GM23338 (cell line): ENCODE measurements around the gene DUSP9. TPM values are rescaled to one million over a fixed set of nuclear protein-coding genes. Genes with fewer than 3 reads are reported as not detected.

ENCODE experiments used
- ATAC-seq: fragments of 200-7000 bp; cut with Tn5 transposase; 3 replicates; pipeline ENCODE4 v1.9.1; 2020
- DNase-seq: peaks from one replicate; pipeline ENCODE4 v3.0.0-alpha.2; 2015; ENCODE audit warnings: low spot score
- H2AFZ ChIP-seq: fragments of 200-600 bp; sonication (generic); 2 replicates; pipeline ENCODE4 v1.8.0; 2016; ENCODE audit warnings: antibody characterized with exemption, mild to moderate bottlenecking, moderate library complexity
- H3F3A ChIP-seq: fragments of 200-600 bp; sonication (generic); replicated peaks from 2 replicates; pipeline ENCODE4 v1.8.0; 2017; ENCODE audit warnings: antibody characterized with exemption, mixed run types, low read depth
- H3K27ac ChIP-seq: fragments of 200-600 bp; sonication (generic); 2 replicates; pipeline ENCODE4 v1.6.1; 2016; ENCODE audit warnings: low read depth
- H3K27me3 ChIP-seq: fragments of 200-600 bp; sonication (generic); 2 replicates; pipeline ENCODE4 v1.8.0; 2016; ENCODE audit warnings: mild to moderate bottlenecking, mixed run types, moderate library complexity; ENCODE audit not compliant: insufficient read depth
- H3K36me3 ChIP-seq: fragments of 200-600 bp; sonication (generic); 2 replicates; pipeline ENCODE4 v1.8.0; 2016; ENCODE audit warnings: mild to moderate bottlenecking; ENCODE audit not compliant: insufficient read depth
- H3K4me1 ChIP-seq: fragments of 200-600 bp; sonication (generic); 2 replicates; pipeline ENCODE4 v1.8.0; 2016; ENCODE audit warnings: mild to moderate bottlenecking, moderate library complexity; ENCODE audit not compliant: insufficient read depth
- H3K4me2 ChIP-seq: fragments of 200-600 bp; sonication (generic); 2 replicates; pipeline ENCODE4 v1.7.1; 2017; ENCODE audit warnings: mixed run types
- H3K4me3 ChIP-seq: fragments of 200-600 bp; sonication (generic); 2 replicates; pipeline ENCODE4 v1.6.1; 2016; ENCODE audit warnings: mixed run types
- H3K79me2 ChIP-seq: fragments of 200-600 bp; sonication (generic); replicated peaks from 2 replicates; pipeline ENCODE4 v1.8.0; 2017; ENCODE audit warnings: mild to moderate bottlenecking; ENCODE audit not compliant: insufficient read depth
- H3K9me2 ChIP-seq: fragments of 200-600 bp; sonication (generic); 2 replicates; pipeline ENCODE4 v1.8.0; 2017; ENCODE audit not compliant: insufficient read depth
- H4K20me1 ChIP-seq: fragments of 200-600 bp; sonication (generic); replicated peaks from 2 replicates; pipeline ENCODE4 v1.8.0; 2017; ENCODE audit warnings: mild to moderate bottlenecking; ENCODE audit not compliant: insufficient read depth
- H3K27ac Mint-ChIP-seq: 2 replicates; pipeline ENCODE4 v1.8.0; 2020; ENCODE audit warnings: inconsistent platforms, mild to moderate bottlenecking, moderate library complexity, mixed read lengths
- H3K27me3 Mint-ChIP-seq: 3 replicates; pipeline ENCODE4 v1.8.0; 2022; ENCODE audit warnings: low read depth, mild to moderate bottlenecking, moderate library complexity, mixed read lengths, inconsistent platforms; ENCODE audit not compliant: insufficient read depth, poor library complexity
- H3K36me3 Mint-ChIP-seq: 3 replicates; pipeline ENCODE4 v1.8.0; 2021; ENCODE audit warnings: low read depth, mild to moderate bottlenecking, inconsistent platforms, moderate library complexity, mixed read lengths
- H3K4me1 Mint-ChIP-seq: 3 replicates; pipeline ENCODE4 v1.8.0; 2020; ENCODE audit warnings: mild to moderate bottlenecking, inconsistent platforms, mixed read lengths
- H3K4me3 Mint-ChIP-seq: 3 replicates; pipeline ENCODE4 v1.8.0; 2021; ENCODE audit warnings: moderate library complexity, mild to moderate bottlenecking, inconsistent platforms, mixed read lengths
- H3K9me3 Mint-ChIP-seq: 3 replicates; pipeline ENCODE4 v1.8.0; 2020; ENCODE audit warnings: moderate library complexity, mild to moderate bottlenecking, inconsistent platforms, mixed read lengths
- CREB1 ChIP-seq: fragments of 250-450 bp; sonication (Bioruptor Pico); IDR thresholded peaks from 2 replicates; pipeline ENCODE4 v1.5.0; 2020; ENCODE audit warnings: low read depth, mild to moderate bottlenecking, moderate library complexity
- EZH2 ChIP-seq: fragments of 200-600 bp; sonication (generic); IDR thresholded peaks from one replicate; pipeline ENCODE4 v1.8.0; 2017; ENCODE audit warnings: antibody characterized with exemption, mild to moderate bottlenecking, low read depth; ENCODE audit not compliant: unreplicated experiment
- EZH2phosphoT487 ChIP-seq: fragments of 200-600 bp; sonication (generic); IDR thresholded peaks from one replicate; pipeline ENCODE4 v1.8.1; 2018; ENCODE audit warnings: antibody characterized with exemption; ENCODE audit not compliant: unreplicated experiment
- STAT1 ChIP-seq: IDR thresholded peaks from one replicate; pipeline ENCODE4 v1.6.1; 2016; ENCODE audit warnings: antibody characterized with exemption; ENCODE audit not compliant: unreplicated experiment
- polyA plus RNA-seq: library from polyadenylated mRNA; unstranded; fragments of >200 nt; fragmentation: Nextera tagmentation; extraction: Ambion mirVana; gene quantifications from 2 replicates; pipeline ENCODE4 v1.2.1, GENCODE V29; 2016
- total RNA-seq: library from RNA; depleted of rRNA; stranded (reverse); fragments of >200 nt; shearing (Covaris generic); gene quantifications from 2 replicates; pipeline ENCODE4 v1.2.3, GENCODE V29; 2014
- TF ChIP-seq, protein P1 (sequence below): IDR thresholded peaks from one replicate; pipeline ENCODE4 v1.6.1; 2018; ENCODE audit warnings: antibody characterized with exemption; ENCODE audit not compliant: unreplicated experiment
- TF ChIP-seq, protein P2 (sequence below): fragments of 250-450 bp; sonication (Bioruptor Pico); IDR thresholded peaks from 2 replicates; pipeline ENCODE4 v1.5.0; 2020; ENCODE audit warnings: mild to moderate bottlenecking, moderate library complexity

The DUSP9 gene
- total and polyA plus RNA-seq, 2 experiments from 2014 or later: 0.71 to 3.9 TPM

DNA sequence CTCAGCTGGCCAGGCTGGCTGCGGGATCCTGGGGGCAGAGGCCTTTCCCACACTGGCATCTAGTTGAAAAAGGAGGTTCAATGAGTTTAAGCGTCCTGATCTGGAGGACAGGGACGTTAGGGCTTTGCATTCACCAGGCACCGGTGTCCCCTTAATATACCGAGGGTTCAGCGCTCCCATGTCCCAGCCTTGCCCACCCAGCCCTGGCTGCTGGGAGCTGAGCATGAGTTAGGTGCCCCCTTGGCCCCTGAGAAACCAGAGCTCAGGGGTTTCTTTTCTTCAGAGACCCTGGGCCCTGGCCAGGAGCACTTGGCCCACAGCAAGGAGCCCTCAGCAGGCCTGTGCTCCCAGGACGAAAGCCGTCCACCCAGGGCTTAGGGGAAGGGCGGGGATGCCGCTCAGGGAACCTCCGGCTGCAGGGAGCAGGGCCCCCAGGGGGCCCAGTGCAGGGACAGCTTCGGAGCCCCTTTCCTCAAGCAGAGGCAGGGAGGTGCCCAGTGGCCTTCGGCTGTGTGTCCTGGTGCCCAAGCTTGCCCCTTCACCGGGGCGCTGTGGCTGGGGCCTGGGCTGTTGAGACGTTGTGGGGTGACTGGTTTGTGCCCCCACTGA, 20.9 kb upstream of the DUSP9 start:
- H3K27me3 ChIP-seq: no peaks in the 10 kb centered on the region
- ATAC-seq: no peak
- H3K27ac ChIP-seq: no peak overlapping the region
- H3K9me2 ChIP-seq: no peaks in the 10 kb centered on the region
- Mint-ChIP-seq H3K9me3 (no peaks in the 10 kb centered on the region), H3K27me3 (peaks cover 3% of the 10 kb centered on the region), H3K36me3 (no peaks in the 10 kb centered on the region), H3K27ac (no peak overlapping the region), H3K4me1 (peaks cover 2% of the 10 kb centered on the region; the same call in 1 of the 3 replicates), H3K4me3 (no peak overlapping the region)
- no peak overlapping the region for H3K4me2 ChIP-seq
- no peak for DNase-seq
- H2AFZ ChIP-seq: no peak overlapping the region
- no peaks in the 10 kb centered on the region for H4K20me1 ChIP-seq
- TF ChIP-seq, protein P1, sequence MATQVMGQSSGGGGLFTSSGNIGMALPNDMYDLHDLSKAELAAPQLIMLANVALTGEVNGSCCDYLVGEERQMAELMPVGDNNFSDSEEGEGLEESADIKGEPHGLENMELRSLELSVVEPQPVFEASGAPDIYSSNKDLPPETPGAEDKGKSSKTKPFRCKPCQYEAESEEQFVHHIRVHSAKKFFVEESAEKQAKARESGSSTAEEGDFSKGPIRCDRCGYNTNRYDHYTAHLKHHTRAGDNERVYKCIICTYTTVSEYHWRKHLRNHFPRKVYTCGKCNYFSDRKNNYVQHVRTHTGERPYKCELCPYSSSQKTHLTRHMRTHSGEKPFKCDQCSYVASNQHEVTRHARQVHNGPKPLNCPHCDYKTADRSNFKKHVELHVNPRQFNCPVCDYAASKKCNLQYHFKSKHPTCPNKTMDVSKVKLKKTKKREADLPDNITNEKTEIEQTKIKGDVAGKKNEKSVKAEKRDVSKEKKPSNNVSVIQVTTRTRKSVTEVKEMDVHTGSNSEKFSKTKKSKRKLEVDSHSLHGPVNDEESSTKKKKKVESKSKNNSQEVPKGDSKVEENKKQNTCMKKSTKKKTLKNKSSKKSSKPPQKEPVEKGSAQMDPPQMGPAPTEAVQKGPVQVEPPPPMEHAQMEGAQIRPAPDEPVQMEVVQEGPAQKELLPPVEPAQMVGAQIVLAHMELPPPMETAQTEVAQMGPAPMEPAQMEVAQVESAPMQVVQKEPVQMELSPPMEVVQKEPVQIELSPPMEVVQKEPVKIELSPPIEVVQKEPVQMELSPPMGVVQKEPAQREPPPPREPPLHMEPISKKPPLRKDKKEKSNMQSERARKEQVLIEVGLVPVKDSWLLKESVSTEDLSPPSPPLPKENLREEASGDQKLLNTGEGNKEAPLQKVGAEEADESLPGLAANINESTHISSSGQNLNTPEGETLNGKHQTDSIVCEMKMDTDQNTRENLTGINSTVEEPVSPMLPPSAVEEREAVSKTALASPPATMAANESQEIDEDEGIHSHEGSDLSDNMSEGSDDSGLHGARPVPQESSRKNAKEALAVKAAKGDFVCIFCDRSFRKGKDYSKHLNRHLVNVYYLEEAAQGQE: no peak
- no peak for TF ChIP-seq STAT1
- no peaks in the 10 kb centered on the region for H3K79me2 ChIP-seq
- H3F3A ChIP-seq: no peaks in the 10 kb centered on the region
- H3K4me3 ChIP-seq: no peak overlapping the region
- H3K36me3 ChIP-seq: no peaks in the 10 kb centered on the region
- H3K4me1 ChIP-seq: no peaks in the 10 kb centered on the region

DNA sequence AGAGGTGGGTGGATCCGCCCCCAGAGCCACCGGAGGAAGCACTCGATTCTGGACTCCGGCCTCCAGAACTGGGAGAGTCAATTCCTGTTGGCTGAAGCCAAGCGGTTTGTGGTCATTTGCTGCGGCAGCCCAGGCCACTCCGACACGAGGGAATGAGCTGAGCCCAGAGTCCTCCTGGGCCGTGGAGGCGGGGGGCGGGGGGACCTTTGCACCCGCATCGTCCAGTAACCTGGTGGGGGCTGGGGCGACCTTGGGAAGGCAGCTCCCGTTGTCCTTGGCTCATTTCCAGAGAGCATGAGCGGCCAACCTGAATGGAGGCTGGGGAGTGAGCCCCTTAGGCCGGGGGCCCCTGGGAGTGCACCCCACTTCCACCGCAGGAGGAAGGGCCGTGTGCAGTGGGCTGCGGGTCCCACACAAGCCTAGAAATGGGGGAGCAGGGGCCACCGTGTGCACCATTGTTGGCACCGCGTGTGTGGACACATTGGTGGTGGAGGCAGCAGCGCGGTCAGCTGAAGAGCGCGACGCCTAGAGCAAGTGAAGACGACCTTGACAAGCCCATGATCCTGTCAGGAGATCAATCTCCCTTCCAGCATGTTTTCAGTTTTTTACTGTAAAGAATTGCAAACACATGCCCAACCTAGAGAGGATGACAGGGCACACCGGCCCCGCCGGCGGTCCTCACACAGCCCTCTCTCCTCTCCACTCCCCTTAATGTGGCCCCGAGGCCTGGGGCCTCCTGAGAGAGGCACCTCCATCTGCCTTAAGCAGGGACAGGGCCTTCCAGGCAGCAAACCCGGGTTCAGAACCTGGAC, 19.9 kb upstream of the DUSP9 start:
- Histone ChIP-seq H2AFZ (no peak overlapping the region), H3K9me2 (no peaks in the 10 kb centered on the region), H3K79me2 (no peaks in the 10 kb centered on the region), H4K20me1 (no peaks in the 10 kb centered on the region), H3K4me3 (no peak overlapping the region), H3K27ac (no peak overlapping the region), H3K36me3 (no peaks in the 10 kb centered on the region), H3F3A (no peaks in the 10 kb centered on the region), H3K4me2 (no peak overlapping the region), H3K27me3 (no peaks in the 10 kb centered on the region), H3K4me1 (no peaks in the 10 kb centered on the region)
- Mint-ChIP-seq H3K27me3 (peaks cover 3% of the 10 kb centered on the region), H3K36me3 (no peaks in the 10 kb centered on the region), H3K9me3 (no peaks in the 10 kb centered on the region), H3K4me1 (peaks cover 2% of the 10 kb centered on the region; the same call in 1 of the 3 replicates), H3K4me3 (no peak overlapping the region), H3K27ac (no peak overlapping the region)
- DNase-seq (no peak), ATAC-seq (no peak)
- TF ChIP-seq EZH2 (no peak), CREB1 (CRISPR knock-in tag) (no peak), EZH2phosphoT487 (no peak)
- TF ChIP-seq, protein P2, sequence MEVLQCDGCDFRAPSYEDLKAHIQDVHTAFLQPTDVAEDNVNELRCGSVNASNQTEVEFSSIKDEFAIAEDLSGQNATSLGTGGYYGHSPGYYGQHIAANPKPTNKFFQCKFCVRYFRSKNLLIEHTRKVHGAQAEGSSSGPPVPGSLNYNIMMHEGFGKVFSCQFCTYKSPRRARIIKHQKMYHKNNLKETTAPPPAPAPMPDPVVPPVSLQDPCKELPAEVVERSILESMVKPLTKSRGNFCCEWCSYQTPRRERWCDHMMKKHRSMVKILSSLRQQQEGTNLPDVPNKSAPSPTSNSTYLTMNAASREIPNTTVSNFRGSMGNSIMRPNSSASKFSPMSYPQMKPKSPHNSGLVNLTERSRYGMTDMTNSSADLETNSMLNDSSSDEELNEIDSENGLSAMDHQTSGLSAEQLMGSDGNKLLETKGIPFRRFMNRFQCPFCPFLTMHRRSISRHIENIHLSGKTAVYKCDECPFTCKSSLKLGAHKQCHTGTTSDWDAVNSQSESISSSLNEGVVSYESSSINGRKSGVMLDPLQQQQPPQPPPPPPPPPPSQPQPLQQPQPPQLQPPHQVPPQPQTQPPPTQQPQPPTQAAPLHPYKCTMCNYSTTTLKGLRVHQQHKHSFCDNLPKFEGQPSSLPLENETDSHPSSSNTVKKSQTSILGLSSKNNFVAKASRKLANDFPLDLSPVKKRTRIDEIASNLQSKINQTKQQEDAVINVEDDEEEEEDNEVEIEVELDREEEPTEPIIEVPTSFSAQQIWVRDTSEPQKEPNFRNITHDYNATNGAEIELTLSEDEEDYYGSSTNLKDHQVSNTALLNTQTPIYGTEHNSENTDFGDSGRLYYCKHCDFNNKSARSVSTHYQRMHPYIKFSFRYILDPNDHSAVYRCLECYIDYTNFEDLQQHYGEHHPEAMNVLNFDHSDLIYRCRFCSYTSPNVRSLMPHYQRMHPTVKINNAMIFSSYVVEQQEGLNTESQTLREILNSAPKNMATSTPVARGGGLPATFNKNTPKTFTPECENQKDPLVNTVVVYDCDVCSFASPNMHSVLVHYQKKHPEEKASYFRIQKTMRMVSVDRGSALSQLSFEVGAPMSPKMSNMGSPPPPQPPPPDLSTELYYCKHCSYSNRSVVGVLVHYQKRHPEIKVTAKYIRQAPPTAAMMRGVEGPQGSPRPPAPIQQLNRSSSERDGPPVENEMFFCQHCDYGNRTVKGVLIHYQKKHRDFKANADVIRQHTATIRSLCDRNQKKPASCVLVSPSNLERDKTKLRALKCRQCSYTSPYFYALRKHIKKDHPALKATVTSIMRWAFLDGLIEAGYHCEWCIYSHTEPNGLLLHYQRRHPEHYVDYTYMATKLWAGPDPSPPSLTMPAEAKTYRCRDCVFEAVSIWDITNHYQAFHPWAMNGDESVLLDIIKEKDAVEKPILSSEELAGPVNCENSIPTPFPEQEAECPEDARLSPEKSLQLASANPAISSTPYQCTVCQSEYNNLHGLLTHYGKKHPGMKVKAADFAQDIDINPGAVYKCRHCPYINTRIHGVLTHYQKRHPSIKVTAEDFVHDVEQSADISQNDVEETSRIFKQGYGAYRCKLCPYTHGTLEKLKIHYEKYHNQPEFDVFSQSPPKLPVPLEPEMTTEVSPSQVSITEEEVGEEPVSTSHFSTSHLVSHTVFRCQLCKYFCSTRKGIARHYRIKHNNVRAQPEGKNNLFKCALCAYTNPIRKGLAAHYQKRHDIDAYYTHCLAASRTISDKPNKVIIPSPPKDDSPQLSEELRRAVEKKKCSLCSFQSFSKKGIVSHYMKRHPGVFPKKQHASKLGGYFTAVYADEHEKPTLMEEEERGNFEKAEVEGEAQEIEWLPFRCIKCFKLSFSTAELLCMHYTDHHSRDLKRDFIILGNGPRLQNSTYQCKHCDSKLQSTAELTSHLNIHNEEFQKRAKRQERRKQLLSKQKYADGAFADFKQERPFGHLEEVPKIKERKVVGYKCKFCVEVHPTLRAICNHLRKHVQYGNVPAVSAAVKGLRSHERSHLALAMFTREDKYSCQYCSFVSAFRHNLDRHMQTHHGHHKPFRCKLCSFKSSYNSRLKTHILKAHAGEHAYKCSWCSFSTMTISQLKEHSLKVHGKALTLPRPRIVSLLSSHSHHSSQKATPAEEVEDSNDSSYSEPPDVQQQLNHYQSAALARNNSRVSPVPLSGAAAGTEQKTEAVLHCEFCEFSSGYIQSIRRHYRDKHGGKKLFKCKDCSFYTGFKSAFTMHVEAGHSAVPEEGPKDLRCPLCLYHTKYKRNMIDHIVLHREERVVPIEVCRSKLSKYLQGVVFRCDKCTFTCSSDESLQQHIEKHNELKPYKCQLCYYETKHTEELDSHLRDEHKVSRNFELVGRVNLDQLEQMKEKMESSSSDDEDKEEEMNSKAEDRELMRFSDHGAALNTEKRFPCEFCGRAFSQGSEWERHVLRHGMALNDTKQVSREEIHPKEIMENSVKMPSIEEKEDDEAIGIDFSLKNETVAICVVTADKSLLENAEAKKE: no peak
